SK-N-SH (cell line): ENCODE measurements around the gene CASP8. TPM values are rescaled to one million over a fixed set of nuclear protein-coding genes. Genes with fewer than 3 reads are reported as not detected.

Source experiments
- CTCF ChIA-PET: fragments of 300-600, 350-600 bp; formaldehyde crosslinking; extraction: SDS; loops from one replicate; lab custom pipeline; 2021; lab: Yijun Ruan, JAX
- POLR2A ChIA-PET: fragments of 350-600 bp; sonication (Branson Sonifier 250); formaldehyde crosslinking; extraction: SDS; loops from one replicate; lab custom pipeline; 2020; ENCODE audit warnings: antibody characterized with exemption, inconsistent platforms; lab: Yijun Ruan, JAX
- DNase-seq: peaks from one replicate; pipeline ENCODE4 v3.0.0; 2012
- H2AFZ ChIP-seq: fragments of 200-600 bp; sonication (generic); 2 replicates; pipeline ENCODE4 v1.8.1; 2016; ENCODE audit warnings: antibody characterized with exemption, mild to moderate bottlenecking, low read depth
- H3F3A ChIP-seq: fragments of 200-600 bp; sonication (generic); replicated peaks from 2 replicates; pipeline ENCODE3; 2016; ENCODE audit warnings: antibody characterized with exemption, mild to moderate bottlenecking; ENCODE audit not compliant: insufficient read depth
- H3K27ac ChIP-seq, 2 experiments: fragments of 200-500 bp in 1 of 2; fragments of 200-600 bp in 1 of 2; sonication (Bioruptor generic) in 1 of 2; sonication (generic), shearing (Covaris generic) in 1 of 2; 2 replicates each; pipeline versions ENCODE4 v1.5.1 to v1.6.1; 2014 to 2016; ENCODE audit warnings: low read depth in 2 of 2, inconsistent platforms in 1 of 2, low read length in 1 of 2, mild to moderate bottlenecking in 1 of 2, mixed read lengths in 1 of 2
- H3K27me3 ChIP-seq: fragments of 200-600 bp; sonication (generic), shearing (Covaris generic); 2 replicates; pipeline ENCODE4 v1.6.1; 2016; ENCODE audit warnings: mixed run types; ENCODE audit not compliant: insufficient read depth
- H3K36me3 ChIP-seq, 2 experiments: fragments of 200-500 bp in 1 of 2; fragments of 200-600 bp in 1 of 2; sonication (Bioruptor generic) in 1 of 2; sonication (generic) in 1 of 2; replicated peaks in 1 of 2; 2 replicates each; pipeline versions ENCODE3 to v1.5.1; 2014 to 2016; ENCODE audit warnings: low read length in 1 of 2, mild to moderate bottlenecking in 1 of 2; ENCODE audit not compliant: insufficient read depth in 2 of 2, control insufficient read depth in 1 of 2
- H3K4me1 ChIP-seq, 2 experiments: fragments of 200-500 bp in 1 of 2; fragments of 200-600 bp in 1 of 2; sonication (Bioruptor generic) in 1 of 2; sonication (generic), shearing (Covaris generic) in 1 of 2; 2 replicates each; pipeline versions ENCODE4 v1.5.1 to v1.6.1; 2014 to 2016; ENCODE audit warnings: low read depth in 1 of 2, low read length in 1 of 2, mixed run types in 1 of 2; ENCODE audit not compliant: insufficient read depth in 2 of 2, control insufficient read depth in 1 of 2
- H3K4me2 ChIP-seq: fragments of 200-600 bp; sonication (generic), shearing (Covaris generic); 2 replicates; pipeline ENCODE4 v1.6.1; 2017; ENCODE audit warnings: mixed run types
- H3K4me3 ChIP-seq, 2 experiments: fragments of 200-500 bp in 1 of 2; fragments of 200-600 bp in 1 of 2; sonication (Bioruptor generic) in 1 of 2; sonication (generic), shearing (Covaris generic) in 1 of 2; 2 replicates each; pipeline versions ENCODE4 v1.5.1 to v1.8.1; 2014 to 2016; ENCODE audit warnings: low read depth in 2 of 2, inconsistent platforms in 1 of 2, low read length in 1 of 2, mild to moderate bottlenecking in 1 of 2, mixed read lengths in 1 of 2, moderate library complexity in 1 of 2
- H3K79me2 ChIP-seq: fragments of 200-600 bp; sonication (generic); 2 replicates; pipeline ENCODE4 v1.8.1; 2017; ENCODE audit warnings: mild to moderate bottlenecking; ENCODE audit not compliant: insufficient read depth
- H3K9ac ChIP-seq: fragments of 200-600 bp; sonication (generic); 2 replicates; pipeline ENCODE4 v1.6.1; 2017; ENCODE audit warnings: mixed run types
- H3K9me2 ChIP-seq: fragments of 200-600 bp; sonication (generic); 2 replicates; pipeline ENCODE4 v1.6.1; 2017; ENCODE audit warnings: mixed run types
- H3K9me3 ChIP-seq: fragments of 200-600 bp; sonication (generic); 2 replicates; pipeline ENCODE4 v1.6.1; 2017; ENCODE audit warnings: mixed run types, mild to moderate bottlenecking, moderate library complexity
- H4K20me1 ChIP-seq: fragments of 200-600 bp; sonication (generic); 2 replicates; pipeline ENCODE4 v1.6.1; 2017; ENCODE audit warnings: mild to moderate bottlenecking, mixed run types; ENCODE audit not compliant: insufficient read depth
- CHD2 ChIP-seq: fragments of 150-350 bp; IDR thresholded peaks from 2 replicates; pipeline ENCODE4 v1.6.1; 2018; ENCODE audit warnings: low read length; ENCODE audit not compliant: partially characterized antibody
- CTCF ChIP-seq: fragments of 200-600 bp; sonication (generic); IDR thresholded peaks from 2 replicates; pipeline ENCODE4 v1.6.1; 2017; ENCODE audit warnings: antibody characterized with exemption, mild to moderate bottlenecking, moderate library complexity
- EP300 ChIP-seq, 2 experiments: IDR thresholded peaks; 2 replicates each; pipeline versions ENCODE4 v1.4.0 to v1.6.1; 2012; ENCODE audit warnings: borderline replicate concordance in 1 of 2, low read depth in 1 of 2, low read length in 1 of 2
- EZH2phosphoT487 ChIP-seq: fragments of 200-600 bp; sonication (generic); IDR thresholded peaks from 2 replicates; pipeline ENCODE4 v1.6.1; 2017; ENCODE audit warnings: low read depth, mixed run types, mild to moderate bottlenecking, antibody characterized with exemption, moderate library complexity, borderline replicate concordance
- FOSL2 ChIP-seq: IDR thresholded peaks from 2 replicates; pipeline ENCODE4 v1.4.0; 2012; ENCODE audit warnings: low read depth, mild to moderate bottlenecking, moderate library complexity, borderline replicate concordance
- FOXM1 ChIP-seq: IDR thresholded peaks from 2 replicates; pipeline ENCODE4 v1.4.0; 2012; ENCODE audit warnings: low read depth, mild to moderate bottlenecking
- IRF3 ChIP-seq: fragments of 150-350 bp; IDR thresholded peaks from 2 replicates; pipeline ENCODE4 v1.6.1; 2016; ENCODE audit warnings: mild to moderate bottlenecking, low read depth, low read length
- JUND ChIP-seq: IDR thresholded peaks from 2 replicates; pipeline ENCODE4 v1.4.0; 2012
- MAX ChIP-seq: IDR thresholded peaks from 2 replicates; pipeline ENCODE4 v1.4.0; 2012; ENCODE audit warnings: low read depth
- MEF2A ChIP-seq: IDR thresholded peaks from 2 replicates; pipeline ENCODE4 v1.4.0; 2012; ENCODE audit warnings: low read depth, borderline replicate concordance
- MXI1 ChIP-seq: IDR thresholded peaks from 2 replicates; pipeline ENCODE4 v1.6.1; 2012; ENCODE audit warnings: mild to moderate bottlenecking, low read depth, low read length, improper control_type of control experiment
- NFIC ChIP-seq: IDR thresholded peaks from 2 replicates; pipeline ENCODE4 v1.4.0; 2012; ENCODE audit warnings: borderline replicate concordance
- NRF1 ChIP-seq: IDR thresholded peaks from 2 replicates; pipeline ENCODE4 v1.6.1; 2012; ENCODE audit warnings: low read depth, mild to moderate bottlenecking, low read length
- REST ChIP-seq: IDR thresholded peaks from 2 replicates; pipeline ENCODE4 v1.6.1; 2012; ENCODE audit warnings: mild to moderate bottlenecking, low read depth, low read length, moderate library complexity
- RFX5 ChIP-seq: IDR thresholded peaks from 2 replicates; pipeline ENCODE4 v1.6.1; 2012; ENCODE audit warnings: mild to moderate bottlenecking, improper control_type of control experiment, low read length
- SIN3A ChIP-seq: IDR thresholded peaks from 2 replicates; pipeline ENCODE4 v1.6.1; 2012; ENCODE audit warnings: low read depth, mild to moderate bottlenecking, low read length, moderate library complexity, borderline replicate concordance
- TAF1 ChIP-seq: IDR thresholded peaks from 2 replicates; pipeline ENCODE4 v1.6.1; 2012; ENCODE audit warnings: low read depth, mild to moderate bottlenecking, low read length, moderate library complexity, borderline replicate concordance
- USF1 ChIP-seq: IDR thresholded peaks from 2 replicates; pipeline ENCODE4 v1.4.0; 2012; ENCODE audit warnings: low read depth, borderline replicate concordance
- ZBTB33 ChIP-seq: IDR thresholded peaks from 2 replicates; pipeline ENCODE4 v1.4.0; 2012; ENCODE audit warnings: low read depth, borderline replicate concordance
- WGBS: methylation state at CpG from one replicate; pipeline ENCODE4 v1.1.6; 2017; ENCODE audit warnings: low lambda C conversion rate; 5-methylcytosine and 5-hydroxymethylcytosine counted together
- polyA plus RNA-seq, 3 experiments: library from polyadenylated mRNA; depleted of rRNA; stranded (reverse); fragments of >200 nt; gene quantifications; 2 replicates each; pipeline ENCODE4 v1.2.3, GENCODE V29; 2012

Gene CASP8
- 13.1 and 15.6 TPM in 2 replicates for polyA plus RNA-seq (2012; rRNA removed)
- polyA plus RNA-seq (2012; cell fraction: cytosol; rRNA removed): 13.2 and 13.7 TPM in 2 replicates
- 14.3 and 25.6 TPM in 2 replicates for polyA plus RNA-seq (2012; cell fraction: nucleus; rRNA removed)

GRCh38 chr2:201260302-201260800 lies at the start of gene CASP8:
Gene CASP8, plus strand, starts transcription at chr2:201260536. Its CDS starts 5,951 bp downstream, at chr2:201266487.
- H3K27ac ChIP-seq: peak within 1 kb of the TSS in 1 of 2 experiments; percentile 96; a peak in 1 of 4 replicates
- no peak within 1 kb of the TSS for H2AFZ ChIP-seq
- peak within 1 kb of the TSS; percentile 89 for H3K4me2 ChIP-seq
- no peaks in the 10 kb centered on the region for H4K20me1 ChIP-seq
- H3K27me3 ChIP-seq: no peaks in the 10 kb centered on the region
- no peaks in the 10 kb centered on the region for H3K9me2 ChIP-seq
- peaks cover 0 to 15% of the 10 kb centered on the region in 2 experiments; a peak in 2 of 4 replicates for H3K4me1 ChIP-seq
- ChIA-PET CTCF (interaction anchor here (0.5 kb wide), 1 partner anchor 1056 kb away, joined by 3 read pairs; no protein-coding TSS in a partner anchor), POLR2A (interaction anchor here (1.3 kb wide), 1 partner anchor 13 kb away, joined by 3 read pairs; no protein-coding TSS in a partner anchor)
- no peak within 1 kb of the TSS for H3K9ac ChIP-seq
- WGBS: 92% methylated on average over 9 of the region's 10 CpGs
- peaks cover 17% of the 10 kb centered on the region for H3F3A ChIP-seq
- H3K9me3 ChIP-seq: no peaks in the 10 kb centered on the region
- no peaks in the 10 kb centered on the region for H3K36me3 ChIP-seq
- TF ChIP-seq TAF1 (no peak), EP300 (IDR thresholded peaks at IDR 0.05; ENCODE audit: borderline replicate concordance in 1 of 2, low read depth in 1 of 2, low read length in 1 of 2) (no peak), SIN3A (no peak), FOSL2 (no peak), CTCF (no peak), ZBTB33 (no peak), NFIC (no peak), FOXM1 (no peak), NRF1 (no peak), USF1 (no peak), CHD2 (no peak), MXI1 (no peak), EZH2phosphoT487 (no peak), REST (no peak), MEF2A (no peak), JUND (no peak), RFX5 (no peak), IRF3 (no peak), MAX (no peak)
- TF ChIP-seq, all 33 proteins: peak for 0
- no peak for DNase-seq
- Histone ChIP-seq H3K4me3 (peak within 1 kb of the TSS in 1 of 2 experiments; percentile 60; a peak in 1 of 4 replicates), H3K79me2 (peaks cover 42% of the 10 kb centered on the region)
